Esophagus muscularis mucosa (tissue), 4 donors: ENCODE data around the gene CRYGN. TPM values are rescaled to one million over a fixed set of nuclear protein-coding genes. Genes with fewer than 3 reads are reported as not detected.

Experiments used
- DNase-seq: peaks from one replicate; pipeline ENCODE4 v3.0.0-alpha.2; 2017; ENCODE audit errors: extremely low spot score
- H3K27ac ChIP-seq, 4 donors: fragments of 200-600 bp; sonication (generic); replicated peaks in 1 of 4; 1 replicate in 3 of 4; 2 replicates in 1 of 4; pipeline ENCODE4 v1.5.1; 2016 to 2019; ENCODE audit warnings: mild to moderate bottlenecking in 1 of 4
- H3K27me3 ChIP-seq, 4 donors: fragments of 200-600 bp; sonication (generic); one replicate each; pipeline versions ENCODE4 v1.5.1 to v1.6.0; 2016 to 2019
- H3K36me3 ChIP-seq, 4 donors: fragments of 200-600 bp; sonication (generic); one replicate each; pipeline ENCODE4 v1.5.1; 2016 to 2019
- H3K4me1 ChIP-seq, 4 donors: fragments of 200-600 bp; sonication (generic); one replicate each; pipeline ENCODE4 v1.5.1; 2016 to 2019
- H3K4me3 ChIP-seq, 4 donors: fragments of 200-600 bp; sonication (generic); 1 replicate in 2 of 4; 2 replicates in 2 of 4; pipeline ENCODE4 v1.5.1; 2016 to 2019; ENCODE audit warnings: mild to moderate bottlenecking in 4 of 4, moderate library complexity in 1 of 4
- H3K9me3 ChIP-seq, 4 donors: fragments of 200-600 bp; sonication (generic); 1 replicate in 3 of 4; 2 replicates in 1 of 4; pipeline ENCODE4 v1.5.1; 2016 to 2019
- POLR2A ChIP-seq: fragments of 450-650 bp; IDR thresholded peaks from one replicate; pipeline ENCODE4 v1.6.1; 2017; ENCODE audit warnings: antibody characterized with exemption, moderate library complexity, mild to moderate bottlenecking, low read depth
- POLR2AphosphoS5 ChIP-seq, 2 donors: sonication (generic); formaldehyde crosslinking; IDR thresholded peaks; one replicate each; pipeline ENCODE4 v1.6.1; 2017; ENCODE audit warnings: antibody characterized with exemption in 2 of 2
- WGBS: methylation state at CpG from one replicate; pipeline ENCODE4 v1.1.5; 2018; 5-methylcytosine and 5-hydroxymethylcytosine counted together
- intact Hi-C: fragments of 100-400 bp; cut with DNase I; formaldehyde crosslinking; loops from one replicate; pipeline ENCODE4 v1.15.1; 2023
- small RNA-seq, 3 donors: library from RNA; depleted of rRNA; stranded (forward); fragments of <200 nt; gene quantifications; one replicate each; pipeline ENCODE3, GENCODE V24; 2016
- total RNA-seq, 4 donors: library from RNA; depleted of rRNA; stranded (reverse); fragments of >200 nt; gene quantifications; one replicate each; pipeline versions ENCODE4 v1.1.0 to v1.2.1, GENCODE V29; 2016
- TF ChIP-seq, protein P1 (sequence below), 3 experiments: fragments of 200-600 bp in 2 of 3; fragments of 450-650 bp in 1 of 3; sonication (generic) in 2 of 3; IDR thresholded peaks; one replicate each; pipeline ENCODE4 v1.5.1; 2017 to 2019; ENCODE audit warnings: antibody characterized with exemption in 3 of 3, mild to moderate bottlenecking in 2 of 3, moderate library complexity in 1 of 3

The CRYGN gene
- total RNA-seq, 4 donors from 2014 or later = under 0.01 to 1.3 (median 0.25) TPM

- DNase-seq = no peak
- intact Hi-C loops = no loop called here
- peaks cover 5 to 38% (median 19%) of the 10 kb centered on the region in 4 donors for H3K27me3 ChIP-seq
- no peak for TF ChIP-seq POLR2A
- H3K4me3 ChIP-seq = no peak overlapping the region
- H3K4me1 ChIP-seq = peaks cover 14 to 21% (median 19%) of the 10 kb centered on the region in 4 donors
- H3K36me3 ChIP-seq = peaks cover 30 to 57% (median 40%) of the 10 kb centered on the region in 4 donors
- H3K27ac ChIP-seq = no peak overlapping the region
- 93% methylated on average over 12 of the region's 25 CpGs for WGBS
- no peaks in the 10 kb centered on the region for H3K9me3 ChIP-seq
These were observed 60.3 kb downstream of the CRYGN start for GRCh38 chr7:151379534-151380198.

DNA sequence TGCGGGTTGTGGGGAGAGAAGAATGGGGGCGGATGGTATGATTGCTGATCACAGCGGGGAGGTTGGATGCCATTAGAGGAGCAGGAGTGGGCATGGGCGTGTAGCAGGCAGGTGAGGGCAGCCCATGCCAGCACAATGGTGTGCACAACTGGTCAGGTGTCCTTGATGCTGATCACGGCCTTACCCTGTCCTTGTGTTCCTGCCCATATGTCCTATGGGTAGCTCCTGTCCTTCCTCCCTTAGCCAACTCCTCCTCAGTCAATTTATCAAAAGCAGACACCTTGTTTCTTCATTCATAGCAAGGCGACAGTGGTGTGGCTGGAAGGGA lies 60.8 kb downstream of the CRYGN start:
- Histone ChIP-seq H3K9me3 (no peaks in the 10 kb centered on the region), H3K27me3 (peaks cover 5 to 34% (median 19%) of the 10 kb centered on the region in 4 donors), H3K36me3 (peaks cover 35 to 62% (median 45%) of the 10 kb centered on the region in 4 donors), H3K4me3 (no peak overlapping the region), H3K4me1 (peaks cover 14 to 21% (median 19%) of the 10 kb centered on the region in 4 donors), H3K27ac (no peak overlapping the region)
- intact Hi-C loops = no loop called here
- no peak for DNase-seq
- WGBS = 92% methylated on average over 6 of the region's 6 CpGs
- no peak for TF ChIP-seq POLR2A
- TF ChIP-seq, protein P1, sequence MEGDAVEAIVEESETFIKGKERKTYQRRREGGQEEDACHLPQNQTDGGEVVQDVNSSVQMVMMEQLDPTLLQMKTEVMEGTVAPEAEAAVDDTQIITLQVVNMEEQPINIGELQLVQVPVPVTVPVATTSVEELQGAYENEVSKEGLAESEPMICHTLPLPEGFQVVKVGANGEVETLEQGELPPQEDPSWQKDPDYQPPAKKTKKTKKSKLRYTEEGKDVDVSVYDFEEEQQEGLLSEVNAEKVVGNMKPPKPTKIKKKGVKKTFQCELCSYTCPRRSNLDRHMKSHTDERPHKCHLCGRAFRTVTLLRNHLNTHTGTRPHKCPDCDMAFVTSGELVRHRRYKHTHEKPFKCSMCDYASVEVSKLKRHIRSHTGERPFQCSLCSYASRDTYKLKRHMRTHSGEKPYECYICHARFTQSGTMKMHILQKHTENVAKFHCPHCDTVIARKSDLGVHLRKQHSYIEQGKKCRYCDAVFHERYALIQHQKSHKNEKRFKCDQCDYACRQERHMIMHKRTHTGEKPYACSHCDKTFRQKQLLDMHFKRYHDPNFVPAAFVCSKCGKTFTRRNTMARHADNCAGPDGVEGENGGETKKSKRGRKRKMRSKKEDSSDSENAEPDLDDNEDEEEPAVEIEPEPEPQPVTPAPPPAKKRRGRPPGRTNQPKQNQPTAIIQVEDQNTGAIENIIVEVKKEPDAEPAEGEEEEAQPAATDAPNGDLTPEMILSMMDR (IDR thresholded peaks at IDR 0.05) = no peak
- TF ChIP-seq POLR2AphosphoS5 (IDR thresholded peaks at IDR 0.05) = no peak

Small RNA genes lying within 50 kb of the gene (small RNA-seq; reads per million reads assigned to genes)
- gene MIR3907 (0 reads per million in 3 donors), gene RN7SL76P (0 reads per million in 3 donors)

Other genes starting within 250 kb of the CRYGN start
- not detected for gene H2BK1, start 229.7 kb downstream of the CRYGN start, total RNA-seq
- 10 to 100 TPM; 33.8 to 53.2 (median 39.0) TPM for gene ABCF2, start 212.9 kb downstream of the CRYGN start, total RNA-seq
- 10 to 100 TPM; 23.7 to 39.4 (median 26.8) TPM for gene CHPF2, start 207.7 kb downstream of the CRYGN start, total RNA-seq
- 10 to 100 TPM; 25.3 to 43.4 (median 40.6) TPM for gene SMARCD3, start 191.4 kb downstream of the CRYGN start, total RNA-seq
- 10 to 100 TPM; 45.9 to 59.1 (median 53.0) TPM for gene NUB1, start 98.3 kb downstream of the CRYGN start, total RNA-seq
- 10 to 100 TPM in 2 of 4 donors, 1 to 10 TPM in 2; 5.4 to 11.8 (median 9.6) TPM for gene WDR86, start 30.1 kb downstream of the CRYGN start, total RNA-seq
- gene RHEB, start 79.8 kb upstream of the CRYGN start, total RNA-seq = 100 to 1,000 TPM in 3 of 4 donors, 10 to 100 TPM in 1; 98.5 to 187 (median 163) TPM